Glomerular visceral epithelial cell (primary cell): ENCODE measurements around the gene DCDC2C.
"Not testable (repeated sequence)": the region's sequence is repeated elsewhere in the genome, so short reads cannot be mapped to it uniquely, and the experiment has no call there.

Source experiments
- DNase-seq: peaks from one replicate; pipeline ENCODE4 v3.0.0-alpha.2; 2016; ENCODE audit errors: extremely low spot score

DCDC2C gene

DNA sequence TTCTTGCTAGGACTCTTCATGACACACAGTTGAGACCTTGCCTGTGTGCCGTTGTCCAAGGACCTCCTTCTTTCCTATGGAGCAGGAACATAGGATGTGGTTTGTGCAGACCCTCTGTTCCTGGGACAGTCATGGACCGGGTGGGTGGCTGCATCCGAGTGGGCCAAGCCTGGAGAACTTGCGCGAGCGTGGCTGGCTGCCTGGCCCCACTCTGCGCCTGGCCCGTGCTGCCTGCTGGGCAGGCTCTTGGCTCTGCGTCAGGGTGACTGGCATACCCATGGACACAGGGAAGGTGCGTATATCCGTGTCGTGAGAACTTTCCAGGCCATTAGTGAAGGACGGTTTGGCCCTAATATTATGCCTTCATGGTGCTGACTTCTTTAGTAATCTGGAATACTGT lies 68.2 kb downstream of the DCDC2C start:
- DNase-seq = no peak

DNA sequence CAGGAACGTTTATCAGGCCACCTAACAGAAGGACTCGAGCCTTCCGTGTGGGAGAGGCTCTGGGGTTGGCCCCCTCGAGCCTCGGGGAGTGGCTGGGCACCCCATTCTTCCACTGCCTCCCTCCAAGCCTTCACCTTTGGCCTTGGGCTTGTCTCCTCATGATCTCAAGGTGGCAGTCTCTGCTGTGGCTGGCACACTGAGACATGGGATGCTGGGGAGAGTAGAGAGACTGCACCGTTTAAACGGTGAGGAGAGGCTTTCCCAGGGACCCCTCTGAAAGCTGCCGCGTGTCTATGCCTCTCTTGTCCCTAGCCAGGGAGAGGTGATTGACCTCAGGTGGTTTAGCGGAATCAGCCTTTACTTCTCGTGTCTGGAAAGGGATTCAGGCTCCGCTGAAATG lies 71.0 kb downstream of the DCDC2C start:
- no peak for DNase-seq

DNA sequence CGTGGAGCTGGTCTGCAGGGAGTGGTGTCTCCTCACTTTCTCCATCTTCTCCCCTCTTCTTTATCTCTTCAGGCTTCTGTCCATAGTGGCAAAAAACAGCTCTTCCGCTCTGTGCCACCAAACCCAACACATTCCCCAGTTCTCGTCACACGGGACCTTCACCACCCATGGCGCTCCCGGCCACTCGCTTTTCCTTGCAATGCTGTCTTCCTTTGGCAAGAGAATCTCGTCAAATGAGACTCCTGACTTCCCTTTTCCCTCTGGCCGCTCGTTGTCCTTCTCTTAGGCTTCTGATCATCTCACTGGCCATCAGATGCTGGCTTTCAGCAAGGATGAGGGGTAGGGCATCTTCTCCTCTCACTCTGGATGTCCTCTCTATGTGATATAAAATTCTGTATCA lies 72.9 kb downstream of the DCDC2C start:
- no peak for DNase-seq

DNA sequence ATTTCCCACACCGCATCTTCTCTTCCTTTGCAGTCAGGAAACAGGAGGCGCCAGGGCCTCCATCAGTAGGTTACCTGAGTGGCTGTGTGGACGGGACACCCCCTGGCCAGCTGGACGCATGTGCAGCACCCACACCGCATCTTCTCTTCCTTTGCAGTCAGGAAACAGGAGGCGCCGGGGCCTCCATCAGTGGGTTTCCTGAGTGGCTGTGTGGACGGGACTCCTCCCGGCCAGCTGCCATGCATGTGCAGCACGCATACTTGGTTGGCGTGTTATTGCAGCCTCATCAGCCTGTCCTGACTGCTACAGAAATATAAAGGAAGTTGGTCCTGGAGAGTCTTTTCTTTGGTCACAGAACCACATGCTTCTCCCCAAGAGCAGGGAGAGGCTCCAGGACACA lies 74.6 kb downstream of the DCDC2C start:
- no peak for DNase-seq

DNA sequence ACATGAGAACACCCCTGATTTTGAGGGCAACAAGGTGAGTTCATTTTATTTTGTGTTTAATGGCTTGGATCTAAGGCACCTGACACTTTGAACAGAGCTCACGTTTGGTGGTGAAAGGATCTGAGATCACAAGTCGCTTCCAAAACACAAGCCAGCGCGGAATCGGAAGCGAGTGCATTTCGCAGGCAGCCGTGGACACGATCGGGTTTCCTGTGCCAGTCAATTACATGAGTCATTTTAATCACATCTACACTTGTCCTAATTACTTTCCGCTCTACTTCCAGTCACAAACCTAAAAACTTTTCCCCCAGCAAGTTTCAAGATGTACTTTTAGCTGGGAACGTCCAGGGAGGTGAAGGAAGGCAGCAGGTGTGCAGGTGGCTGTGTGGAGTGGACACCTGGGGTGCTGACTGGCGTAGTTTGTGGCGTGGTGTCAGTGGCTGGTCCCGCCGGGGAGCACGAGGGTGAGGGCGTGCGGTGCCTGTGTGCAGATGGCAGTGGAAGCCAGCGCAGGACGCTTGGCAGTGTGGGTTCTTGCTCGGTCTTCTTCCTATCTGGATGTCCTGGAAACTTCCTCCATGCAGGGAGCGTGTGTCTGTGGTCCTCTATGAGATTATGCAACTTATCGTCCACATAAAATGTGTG lies 75.6 kb downstream of the DCDC2C start:
- no peak for DNase-seq

DNA sequence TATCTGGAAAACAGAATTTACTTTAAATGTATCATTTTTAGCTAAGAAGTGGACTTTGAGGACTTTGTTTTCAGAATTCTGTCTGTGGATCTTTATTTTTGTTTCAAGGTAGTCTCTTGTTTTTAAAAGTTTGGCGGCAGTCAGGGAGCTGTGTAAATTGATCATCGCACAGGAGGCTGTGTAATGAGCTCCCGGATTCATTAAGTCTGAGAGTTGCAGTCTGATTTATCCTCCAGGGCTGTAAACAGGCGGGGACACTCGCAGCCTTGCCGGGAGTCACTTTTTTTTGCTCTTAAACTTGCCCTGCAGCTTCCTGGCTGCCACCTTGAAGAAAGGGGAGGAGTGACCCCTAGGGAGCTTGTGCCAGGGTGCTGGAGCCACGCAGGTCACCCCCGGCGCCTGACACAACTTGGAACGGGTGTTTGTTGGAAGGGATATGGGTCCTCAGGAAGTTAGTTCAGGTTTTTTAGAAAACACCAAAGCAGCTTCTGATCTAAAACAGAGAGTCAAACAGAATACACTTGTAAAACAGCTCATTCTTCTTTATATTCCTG lies 76.2 kb downstream of the DCDC2C start:
- no peak for DNase-seq

DNA sequence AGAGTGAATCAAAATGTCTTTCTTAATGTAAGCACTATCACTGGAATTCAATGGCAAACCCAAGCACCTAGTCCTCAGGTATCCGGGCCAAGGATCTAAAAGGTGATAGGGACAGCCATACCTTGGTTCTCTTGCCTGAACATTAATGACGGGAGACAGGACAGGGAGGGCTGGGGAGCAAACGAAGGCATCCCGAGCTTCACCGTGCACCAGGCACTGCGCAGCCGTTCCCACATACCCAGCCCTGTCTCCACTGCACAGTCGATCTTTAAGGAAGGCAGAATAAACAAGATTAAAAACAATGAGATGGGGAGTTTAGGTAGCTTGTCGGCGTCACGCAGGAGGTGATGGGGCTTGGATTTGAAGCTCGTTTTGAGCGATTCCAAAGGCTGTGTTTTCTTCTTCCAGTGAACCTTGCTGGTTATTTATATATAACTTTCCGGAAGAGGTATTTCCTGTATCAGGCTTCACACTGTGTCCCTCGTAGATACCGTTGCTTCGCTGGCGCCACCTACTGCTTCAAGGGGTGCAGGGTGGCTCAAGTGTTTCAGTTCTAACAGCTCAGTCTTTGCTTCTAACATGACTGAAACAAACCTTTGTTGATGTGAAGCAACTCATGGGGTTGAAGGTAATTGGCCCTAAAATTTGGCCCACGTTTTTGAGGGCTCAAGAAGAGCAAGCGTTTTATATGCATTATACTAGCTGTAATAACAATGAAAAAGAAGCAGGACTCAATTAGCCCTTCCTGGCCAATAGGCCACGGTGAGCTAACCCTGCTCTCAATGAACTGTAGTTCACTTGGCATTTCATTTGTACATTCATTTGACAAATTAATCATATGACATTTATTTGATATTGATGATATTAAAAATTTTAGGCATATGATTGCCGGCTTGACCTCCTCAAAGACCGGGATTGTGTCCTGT lies 77.4 kb downstream of the DCDC2C start:
- DNase-seq = peak; percentile 24

DNA sequence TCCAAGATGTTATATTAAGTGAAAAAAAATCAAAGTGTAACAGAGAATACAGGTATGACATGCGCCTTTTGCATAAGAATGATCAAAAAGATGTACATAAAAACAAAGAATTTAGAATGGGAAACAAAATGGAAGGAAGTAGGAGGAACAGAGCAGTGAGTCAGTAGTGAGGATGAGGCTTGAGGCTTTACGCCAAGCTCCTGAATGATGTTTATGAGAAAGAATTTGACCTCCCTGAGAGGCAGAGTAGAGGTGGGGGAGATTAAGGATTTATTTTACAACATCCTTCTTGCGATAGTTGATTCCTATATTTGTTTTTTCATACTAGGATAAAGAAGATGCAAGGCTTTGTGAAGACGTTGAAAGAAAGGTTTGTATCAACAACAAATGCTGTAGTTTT lies 81.4 kb downstream of the DCDC2C start:
- no peak for DNase-seq

DNA sequence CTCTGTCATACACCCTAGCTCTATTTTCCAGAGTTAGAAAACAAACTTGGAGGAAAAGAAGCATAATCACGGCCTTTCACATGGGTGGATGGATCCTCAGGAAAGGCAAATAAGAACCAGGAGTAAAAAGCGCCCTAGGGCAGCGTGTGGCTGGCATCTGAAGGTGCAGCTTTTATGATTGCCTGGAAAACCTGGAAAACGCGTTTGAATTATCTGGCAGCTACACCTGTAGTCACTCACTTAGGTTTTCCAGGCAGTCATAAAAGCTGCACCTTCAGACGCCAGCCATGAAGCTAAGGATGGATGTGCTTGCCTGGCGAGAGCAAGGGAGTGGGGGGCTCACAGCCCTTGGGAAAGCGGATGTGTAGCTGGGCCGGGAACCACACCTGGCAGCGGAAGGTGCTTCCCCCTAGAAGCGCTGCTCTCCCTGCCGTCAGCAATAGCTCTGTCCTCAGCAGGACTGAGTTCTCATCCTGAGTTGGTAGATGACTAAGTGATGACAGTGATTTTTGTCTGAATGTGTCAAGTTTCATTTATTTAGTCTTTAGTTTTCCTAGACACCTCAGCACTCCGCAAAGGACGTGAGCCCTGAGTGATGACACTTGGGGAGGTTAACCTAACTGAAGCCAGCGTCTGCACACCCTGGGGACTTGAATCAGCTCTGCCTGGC lies 82.0 kb downstream of the DCDC2C start:
- no peak for DNase-seq

DNA sequence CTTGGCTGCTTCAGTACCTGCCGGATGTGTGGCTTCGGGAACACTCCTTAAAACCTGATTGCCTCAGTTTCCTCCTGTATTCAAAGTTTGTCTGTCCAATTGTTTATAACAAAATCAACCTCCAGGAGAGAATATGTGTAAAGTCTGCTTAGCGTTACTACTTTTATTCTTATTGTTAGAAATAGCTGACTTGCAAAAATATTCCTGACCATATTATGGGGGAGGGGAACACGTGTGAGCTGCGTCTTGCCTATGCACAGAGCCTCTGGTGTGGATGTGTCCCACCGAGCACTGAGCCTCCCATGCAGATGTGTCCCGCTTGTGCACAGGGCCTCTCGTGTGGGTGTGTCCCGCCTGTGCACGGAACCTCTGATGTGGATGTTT lies 82.5 kb downstream of the DCDC2C start:
- no peak for DNase-seq

DNA sequence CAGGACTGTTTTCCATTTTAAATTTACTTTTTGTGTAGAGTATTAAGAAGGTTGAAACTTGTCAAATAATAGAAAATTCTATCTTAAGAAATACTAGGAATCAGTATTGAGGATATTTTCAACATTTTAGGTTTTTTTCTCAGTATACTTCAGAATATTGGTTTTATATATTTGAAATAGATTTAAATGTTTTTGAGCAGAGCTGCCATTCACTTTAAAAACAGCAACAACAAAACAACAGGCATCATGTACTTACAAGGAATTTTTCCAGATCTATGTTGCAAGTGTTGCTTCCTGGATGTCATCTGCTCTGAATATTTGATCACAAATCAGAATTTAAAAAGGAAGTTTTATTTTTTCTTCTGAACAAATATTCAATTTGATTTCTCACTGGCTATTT lies 84.4 kb downstream of the DCDC2C start:
- no peak for DNase-seq

DNA sequence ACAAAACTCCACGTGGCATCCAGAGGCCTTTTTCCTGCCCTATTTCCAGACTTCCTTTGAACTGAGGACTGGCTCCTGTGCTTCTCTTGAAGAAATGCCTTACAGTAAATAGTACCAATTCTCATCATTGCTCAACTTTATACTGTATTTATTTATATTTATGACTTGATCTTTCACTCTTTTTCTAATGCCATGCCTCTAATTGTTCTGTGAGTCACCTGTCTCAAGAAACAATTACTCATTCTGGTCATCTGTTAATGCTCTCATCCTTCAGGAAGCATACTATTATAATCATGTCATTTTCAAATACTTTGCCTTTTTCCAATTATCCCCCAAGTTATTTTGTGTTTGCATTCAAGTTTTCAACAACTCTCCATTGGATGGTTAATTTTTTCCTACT lies 85.9 kb downstream of the DCDC2C start:
- DNase-seq = no peak

DNA sequence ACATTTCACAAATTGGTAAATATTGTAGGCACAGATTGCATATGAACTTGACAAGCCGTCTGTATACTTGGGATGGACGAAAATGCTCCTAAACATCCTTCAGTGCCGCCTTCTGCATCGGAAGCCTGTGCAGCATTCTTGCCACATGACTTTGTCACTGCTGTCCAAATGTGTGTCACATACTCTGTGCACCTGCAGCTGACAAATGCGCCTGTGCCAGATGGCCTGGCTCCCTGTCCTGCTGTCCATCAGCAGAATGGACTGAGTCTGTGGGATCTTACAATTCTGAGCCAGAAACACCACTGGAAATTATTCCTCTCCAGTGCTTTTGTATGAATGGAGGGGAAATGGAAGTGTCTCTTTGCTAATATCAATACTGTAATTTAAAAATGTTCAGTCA lies 89.9 kb downstream of the DCDC2C start:
- no peak for DNase-seq

DNA sequence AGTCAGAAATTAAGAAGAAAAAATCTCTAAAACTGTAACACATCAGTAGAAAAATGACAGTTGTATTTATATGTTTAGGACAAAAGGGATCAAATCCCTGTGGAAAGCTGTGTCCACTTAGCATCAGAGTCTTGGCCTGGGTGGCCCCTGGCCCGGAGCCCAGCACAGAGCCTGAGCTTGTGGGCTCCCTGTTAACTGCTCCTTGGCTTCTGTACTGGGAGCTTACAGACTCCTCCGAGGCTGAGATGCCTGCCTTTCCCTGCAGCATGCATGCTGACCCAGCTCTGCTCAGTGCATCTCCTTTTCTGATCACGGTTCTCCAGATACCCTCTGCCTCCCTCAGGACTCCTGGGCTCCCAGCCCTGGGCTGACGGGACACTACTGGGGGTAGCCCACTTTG lies 98.1 kb downstream of the DCDC2C start:
- no peak for DNase-seq

DNA sequence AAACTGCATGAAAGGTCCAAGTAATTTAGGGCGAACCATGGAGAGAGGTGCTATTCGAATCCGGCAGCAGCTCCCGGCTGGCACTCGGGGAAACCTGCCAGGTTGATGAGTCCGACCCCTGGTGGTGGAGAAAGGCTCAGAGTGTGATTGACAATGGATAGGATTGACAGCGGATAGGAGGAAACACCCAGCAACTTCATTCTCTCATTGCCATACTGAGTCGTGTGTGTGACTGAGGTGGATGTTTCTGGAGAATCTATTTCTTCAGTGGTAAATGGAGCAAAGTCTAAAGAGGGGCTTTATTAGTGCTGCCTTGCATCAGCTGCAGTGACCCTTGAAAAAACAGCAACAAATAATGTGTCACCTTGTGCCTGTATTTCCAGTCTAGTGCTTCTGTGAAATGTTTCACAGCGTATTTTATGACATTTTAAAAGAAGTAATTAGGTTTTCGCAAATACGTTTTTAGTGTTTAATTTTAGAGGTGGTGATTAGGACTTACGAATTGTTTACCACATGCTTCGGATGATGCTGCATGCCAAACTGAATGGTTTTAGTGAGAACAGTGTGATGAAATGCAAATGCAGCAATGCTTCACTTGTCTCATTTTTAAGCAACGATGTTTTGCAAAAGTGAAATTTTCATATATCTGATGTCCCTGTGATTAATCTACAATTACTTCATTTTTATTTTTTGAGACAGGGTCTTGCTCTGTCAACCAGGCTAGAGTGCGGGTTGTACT lies 102.0 kb downstream of the DCDC2C start:
- DNase-seq = no peak

DNA sequence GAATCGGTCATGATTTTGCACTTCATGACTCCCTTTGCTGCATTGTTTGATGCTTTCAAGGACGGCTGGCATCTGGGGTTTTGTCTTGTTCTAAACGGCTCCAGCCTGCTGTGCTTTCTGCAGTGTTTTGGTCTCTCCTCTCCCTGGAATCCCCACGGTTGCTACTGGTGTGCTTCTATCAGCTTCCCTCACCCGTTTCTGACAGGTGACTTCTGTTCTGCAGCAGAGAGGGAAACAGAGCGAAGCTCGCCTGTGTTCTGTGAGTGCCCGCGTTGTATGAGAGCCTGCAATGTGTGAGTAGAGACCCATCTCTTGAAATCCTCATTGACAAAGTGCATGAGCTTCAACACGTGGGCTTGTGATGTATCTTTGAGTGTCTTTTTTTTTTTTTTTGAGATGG lies 102.8 kb downstream of the DCDC2C start:
- DNase-seq = no peak

DNA sequence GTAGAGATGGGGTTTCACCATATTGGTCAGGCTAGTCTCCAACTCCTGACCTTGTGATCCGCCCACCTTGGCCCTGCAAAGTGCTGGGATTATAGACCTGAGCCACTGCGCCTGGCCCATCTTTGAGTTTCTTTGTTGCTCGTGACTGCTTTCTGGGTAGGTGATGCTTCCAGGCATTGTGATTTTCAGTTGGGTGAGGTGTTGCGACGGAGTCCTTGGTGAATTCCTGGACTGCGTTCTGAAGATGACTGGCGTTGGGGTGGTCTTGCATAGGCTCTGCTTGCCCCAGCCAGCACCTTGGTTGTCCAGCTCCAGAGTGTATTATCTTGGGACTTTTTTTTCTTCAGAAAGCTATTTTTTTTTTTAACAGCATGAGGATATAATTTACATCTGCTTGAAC lies 103.4 kb downstream of the DCDC2C start:
- DNase-seq = no peak

DNA sequence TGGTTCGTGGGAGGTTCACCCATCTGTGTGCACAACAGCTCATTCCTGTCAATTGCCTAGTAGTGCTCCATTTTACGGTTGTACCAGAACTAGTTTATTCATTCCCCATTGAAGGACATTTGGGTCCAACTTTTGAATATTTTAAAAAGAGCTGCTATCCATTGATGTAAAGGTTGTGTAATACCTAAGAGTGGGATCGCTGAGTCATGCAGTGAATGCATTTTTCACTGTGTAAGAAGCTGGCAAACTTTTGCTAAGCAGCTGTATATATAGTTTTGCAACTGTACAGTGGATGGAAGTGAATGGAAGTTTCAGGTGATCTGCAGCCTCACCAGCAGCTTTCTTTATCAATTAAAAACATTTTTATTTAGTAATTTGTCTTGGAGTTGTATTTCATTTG lies 104.5 kb downstream of the DCDC2C start:
- no peak for DNase-seq

DNA sequence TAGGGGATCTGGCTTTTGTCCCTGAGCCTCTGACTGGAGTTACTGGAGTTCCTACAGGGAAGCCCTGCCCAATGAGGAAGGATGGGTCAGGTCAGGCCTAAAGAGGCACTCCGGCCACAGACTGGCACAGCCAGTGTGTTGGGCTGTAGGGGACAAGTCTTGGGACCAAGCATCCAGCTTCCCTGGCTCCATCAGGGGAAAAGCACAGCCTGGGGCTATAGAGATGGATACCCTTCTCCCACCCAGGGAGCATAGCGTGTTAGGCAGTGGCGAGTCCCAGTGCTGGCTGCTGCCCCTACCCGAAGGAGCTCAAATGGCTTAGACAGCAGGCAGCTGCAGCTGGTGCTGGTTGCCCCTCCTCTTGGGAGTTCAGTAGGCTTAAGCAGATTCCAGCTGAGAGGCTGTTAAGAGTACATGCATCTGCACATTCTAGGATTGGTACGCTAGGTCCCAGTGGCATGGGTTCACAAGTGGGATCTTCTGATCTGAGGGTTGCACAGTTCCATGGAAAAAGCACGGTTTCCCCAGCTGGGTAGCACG lies 111.4 kb downstream of the DCDC2C start:
- DNase-seq = no peak

DNA sequence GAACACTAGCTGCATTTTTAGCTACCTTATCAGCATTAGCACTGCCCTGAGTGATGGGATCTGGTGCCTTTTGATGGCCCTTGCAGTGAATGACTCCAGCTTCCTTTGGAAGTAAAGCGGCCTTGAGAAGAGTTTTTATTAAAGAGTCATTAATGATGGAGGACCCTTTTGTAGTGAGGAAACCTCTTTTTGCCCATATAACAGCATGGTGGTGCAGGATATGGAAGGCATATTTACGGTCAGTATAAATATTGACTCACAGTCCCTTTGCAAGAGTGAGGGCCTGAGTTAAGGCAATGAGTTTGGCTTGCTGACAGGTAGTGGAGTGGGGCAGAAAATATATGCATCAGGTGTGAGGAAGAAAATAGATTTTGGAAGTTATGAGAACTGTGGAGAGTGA lies 113.8 kb downstream of the DCDC2C start:
- not testable (repeated sequence) for DNase-seq

DNA sequence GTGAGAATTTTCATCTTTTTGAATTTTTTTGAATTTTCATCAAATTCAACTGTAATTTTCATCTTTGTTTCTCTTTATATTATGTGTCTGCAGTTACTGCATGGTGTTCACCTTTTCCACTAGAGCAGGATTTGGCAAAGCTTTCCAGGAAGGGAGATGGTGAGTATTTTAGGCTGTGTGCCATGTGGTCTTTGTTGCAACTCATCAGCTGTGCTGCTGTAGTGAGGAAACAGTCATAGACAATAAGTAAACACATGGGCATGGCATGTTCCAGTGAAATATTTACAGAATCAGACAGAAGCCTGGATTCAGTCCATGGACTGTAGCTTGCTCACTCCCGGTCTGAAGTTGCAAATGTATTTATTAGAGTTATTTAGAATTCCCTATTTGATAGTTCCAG lies 120.4 kb downstream of the DCDC2C start:
- no peak for DNase-seq
